GM19324 (cell line): ENCODE results near the gene VSIG8.

Experiments used
- ATAC-seq: cut with Tn5 transposase; IDR thresholded peaks from one replicate; pipeline ENCODE4 v1.9.1; 2021; ENCODE audit warnings: mild to moderate bottlenecking, moderate library complexity; ENCODE audit not compliant: unreplicated experiment, low FRiP score

Gene VSIG8

GRCh38 chr1:159860456-159860855 lies 2.0 kb downstream of the VSIG8 start:
- ATAC-seq, result no peak

- no peak for ATAC-seq
Measured at GRCh38 chr1:159859767-159860322, 2.6 kb downstream of the VSIG8 start.

GRCh38 chr1:159857889-159858288 lies 4.6 kb downstream of the VSIG8 start:
- ATAC-seq, result no peak

GRCh38 chr1:159856576-159856975 lies 5.9 kb downstream of the VSIG8 start:
- ATAC-seq, result no peak

GRCh38 chr1:159855709-159856108 lies 6.7 kb downstream of the VSIG8 start:
- ATAC-seq, result no peak

- peak; percentile 64 for ATAC-seq
Measured at GRCh38 chr1:159854693-159855192, 7.7 kb downstream of the VSIG8 start.

- no peak for ATAC-seq
Measured at GRCh38 chr1:159854116-159854692, 8.3 kb downstream of the VSIG8 start.

GRCh38 chr1:159853417-159854115 lies 8.9 kb downstream of the VSIG8 start:
- ATAC-seq, result no peak

- ATAC-seq, result no peak
Measured at GRCh38 chr1:159851407-159851806, 11.1 kb downstream of the VSIG8 start.

GRCh38 chr1:159849626-159850366 lies 12.7 kb downstream of the VSIG8 start:
- no peak for ATAC-seq

- ATAC-seq, result no peak
Measured at GRCh38 chr1:159848326-159848725, 14.1 kb downstream of the VSIG8 start.

GRCh38 chr1:159847231-159847630 lies 15.2 kb downstream of the VSIG8 start:
- no peak for ATAC-seq

- no peak for ATAC-seq
Measured at GRCh38 chr1:159845751-159846629, 16.5 kb downstream of the VSIG8 start.

- no peak for ATAC-seq
Measured at GRCh38 chr1:159843459-159843858, 19.0 kb downstream of the VSIG8 start.

GRCh38 chr1:159841749-159842148 lies 20.7 kb downstream of the VSIG8 start:
- no peak for ATAC-seq

GRCh38 chr1:159839116-159839849 lies 23.2 kb downstream of the VSIG8 start:
- no peak for ATAC-seq

GRCh38 chr1:159838715-159839114 lies 23.7 kb downstream of the VSIG8 start:
- no peak for ATAC-seq

GRCh38 chr1:159835862-159836525 lies 26.5 kb downstream of the VSIG8 start:
- ATAC-seq, result no peak

GRCh38 chr1:159835356-159835755 lies 27.1 kb downstream of the VSIG8 start:
- ATAC-seq, result no peak
